Calu3 (cell line): ENCODE results near the gene TMEM165. TPM values are rescaled to one million over a fixed set of nuclear protein-coding genes. Genes with fewer than 3 reads are reported as not detected.
"Not testable (repeated sequence)": the region's sequence is repeated elsewhere in the genome, so short reads cannot be mapped to it uniquely, and the experiment has no call there.

ENCODE experiments used
- BruUV-seq: library from RNA; stranded (reverse); fragments of 400-500 nt; replicated peaks from 2 replicates; lab custom pipeline; 2021; lab: Mats Ljungman, UMichigan
- CTCF ChIA-PET: fragments of 300-600 bp; sonication (Branson Sonifier 250); formaldehyde crosslinking; loops from one replicate; lab custom pipeline; 2022; ENCODE audit warnings: antibody characterized with exemption; lab: Charles Lee
- DNase-seq: peaks from one replicate; pipeline ENCODE4 v3.0.0; 2022
- H3K27ac Mint-ChIP-seq: one replicate; pipeline ENCODE4 v1.8.0; 2022; ENCODE audit warnings: mixed read lengths; ENCODE audit not compliant: unreplicated experiment
- H3K27me3 Mint-ChIP-seq: one replicate; pipeline ENCODE4 v1.8.0; 2022; ENCODE audit warnings: mixed read lengths; ENCODE audit not compliant: unreplicated experiment
- H3K36me3 Mint-ChIP-seq: one replicate; pipeline ENCODE4 v1.8.0; 2022; ENCODE audit warnings: mild to moderate bottlenecking, moderate library complexity, mixed read lengths; ENCODE audit not compliant: insufficient read depth, unreplicated experiment
- H3K4me1 Mint-ChIP-seq: one replicate; pipeline ENCODE4 v1.8.0; 2022; ENCODE audit warnings: mild to moderate bottlenecking, low read depth, mixed read lengths; ENCODE audit not compliant: unreplicated experiment
- H3K4me3 Mint-ChIP-seq: one replicate; pipeline ENCODE4 v1.8.0; 2022; ENCODE audit warnings: mild to moderate bottlenecking, low read depth, moderate library complexity, mixed read lengths; ENCODE audit not compliant: unreplicated experiment
- H3K9me3 Mint-ChIP-seq: one replicate; pipeline ENCODE4 v1.8.0; 2022; ENCODE audit warnings: low read depth, mixed read lengths; ENCODE audit not compliant: unreplicated experiment
- CTCF ChIP-seq: fragments of 200-600 bp; IDR thresholded peaks from one replicate; pipeline ENCODE4 v1.8.0; 2022; ENCODE audit warnings: antibody characterized with exemption; ENCODE audit not compliant: unreplicated experiment
- intact Hi-C: fragments of 100-400 bp; cut with micrococcal nuclease; formaldehyde crosslinking; loops from one replicate; pipeline ENCODE4 v1.10.0; 2022; ENCODE audit not compliant: unreplicated experiment
- total RNA-seq: library from RNA; stranded (reverse); gene quantifications from 2 replicates; pipeline ENCODE4 v1.2.3, GENCODE V29; 2022

The TMEM165 gene
- total RNA-seq, 1 experiment from 2014 or later, result 96.6 TPM

GRCh38 chr4:55358668-55359067 is 37.1 kb upstream of the TMEM165 start:
- intact Hi-C loops, result no loop called here
- no peak for DNase-seq
- TF ChIP-seq CTCF, result no peak
- Mint-ChIP-seq H3K4me1 (peaks cover 18% of the 10 kb centered on the region), H3K27ac (no peak overlapping the region), H3K9me3 (no peaks in the 10 kb centered on the region), H3K4me3 (no peak overlapping the region), H3K36me3 (peaks cover 4% of the 10 kb centered on the region), H3K27me3 (no peaks in the 10 kb centered on the region)
- no TSS peak for BruUV-seq
- CTCF ChIA-PET, result no interaction called here

GRCh38 chr4:55359397-55359916 is 36.3 kb upstream of the TMEM165 start:
- peaks cover 18% of the 10 kb centered on the region for H3K4me1 Mint-ChIP-seq
- no peaks in the 10 kb centered on the region for H3K9me3 Mint-ChIP-seq
- BruUV-seq, result no TSS peak
- peaks cover 4% of the 10 kb centered on the region for H3K36me3 Mint-ChIP-seq
- no peak for TF ChIP-seq CTCF
- intact Hi-C loops, result no loop called here
- no peak overlapping the region for H3K4me3 Mint-ChIP-seq
- no peaks in the 10 kb centered on the region for H3K27me3 Mint-ChIP-seq
- DNase-seq, result no peak
- no peak overlapping the region for H3K27ac Mint-ChIP-seq
- CTCF ChIA-PET, result interaction anchor here (0.7 kb wide), 1 partner anchor 23 kb away, joined by 4 read pairs; no protein-coding TSS in a partner anchor

GRCh38 chr4:55362938-55363337 is 32.8 kb upstream of the TMEM165 start:
- CTCF ChIA-PET, H3K27ac Mint-ChIP-seq, H3K27me3 Mint-ChIP-seq, H3K4me1 Mint-ChIP-seq, DNase-seq, H3K4me3 Mint-ChIP-seq, BruUV-seq, intact Hi-C loops, H3K9me3 Mint-ChIP-seq, H3K36me3 Mint-ChIP-seq: not testable (repeated sequence)

GRCh38 chr4:55363691-55364351 is 31.9 kb upstream of the TMEM165 start:
- Mint-ChIP-seq H3K4me3 (no peak overlapping the region), H3K36me3 (peaks cover 4% of the 10 kb centered on the region), H3K4me1 (peaks cover 7% of the 10 kb centered on the region), H3K9me3 (no peaks in the 10 kb centered on the region), H3K27ac (no peak overlapping the region), H3K27me3 (no peaks in the 10 kb centered on the region)
- TF ChIP-seq CTCF, result no peak
- intact Hi-C loops, result no loop called here
- BruUV-seq, result no TSS peak
- CTCF ChIA-PET, result no interaction called here
- DNase-seq, result no peak
